Measurements from ENCODE around the gene GLRX2.

DNA sequence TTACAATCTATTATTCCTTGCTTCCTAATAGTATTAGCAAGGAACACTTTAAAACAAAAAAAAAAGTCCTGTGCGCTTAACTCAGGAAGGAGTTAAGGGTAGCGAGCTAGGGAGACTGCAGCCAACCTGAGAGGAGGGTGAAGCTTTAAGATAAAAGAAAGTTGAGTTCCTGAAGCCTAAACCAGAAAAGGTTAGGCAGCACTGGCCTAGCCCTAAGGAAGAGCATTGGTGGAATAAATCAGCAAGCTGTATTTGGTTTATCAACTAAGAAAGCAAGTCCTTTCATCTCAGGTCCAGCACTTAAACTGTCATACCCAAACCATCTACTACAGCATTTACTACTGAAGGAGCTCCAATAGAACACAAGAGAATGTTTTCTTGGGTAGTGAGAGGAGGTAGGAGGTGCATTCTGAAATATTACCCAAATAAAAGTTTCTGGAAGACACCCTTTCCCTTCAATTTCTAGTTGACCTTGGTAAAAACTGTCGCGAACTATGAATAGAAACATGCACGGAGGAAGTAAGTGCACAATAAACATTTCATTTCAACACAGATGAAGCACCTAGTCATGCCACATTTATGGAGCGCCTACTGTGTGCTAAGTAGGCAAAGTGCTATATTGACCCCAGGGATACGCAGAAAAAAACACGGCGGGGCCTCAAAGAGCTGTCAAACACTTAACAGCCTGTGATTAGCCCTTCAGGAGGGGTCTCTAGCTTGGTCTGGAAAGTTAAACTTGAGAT lies 1.3 kb downstream of the GLRX2 start:
- TF ChIP-seq POLR2AphosphoS5 (IDR thresholded peaks at IDR 0.05; ENCODE audit: low read depth, low read length), result no peak
- TF ChIP-seq, protein P1, sequence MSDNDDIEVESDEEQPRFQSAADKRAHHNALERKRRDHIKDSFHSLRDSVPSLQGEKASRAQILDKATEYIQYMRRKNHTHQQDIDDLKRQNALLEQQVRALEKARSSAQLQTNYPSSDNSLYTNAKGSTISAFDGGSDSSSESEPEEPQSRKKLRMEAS (IDR thresholded peaks at IDR 0.05), result no peak
- no peak for TF ChIP-seq SP1 (IDR thresholded peaks at IDR 0.05; ENCODE audit: low read depth, low read length)
- no peak for TF ChIP-seq ZNF274 (IDR thresholded peaks at IDR 0.05; ENCODE audit: borderline replicate concordance, extremely low read depth, low read length)
- TF ChIP-seq, protein P2, sequence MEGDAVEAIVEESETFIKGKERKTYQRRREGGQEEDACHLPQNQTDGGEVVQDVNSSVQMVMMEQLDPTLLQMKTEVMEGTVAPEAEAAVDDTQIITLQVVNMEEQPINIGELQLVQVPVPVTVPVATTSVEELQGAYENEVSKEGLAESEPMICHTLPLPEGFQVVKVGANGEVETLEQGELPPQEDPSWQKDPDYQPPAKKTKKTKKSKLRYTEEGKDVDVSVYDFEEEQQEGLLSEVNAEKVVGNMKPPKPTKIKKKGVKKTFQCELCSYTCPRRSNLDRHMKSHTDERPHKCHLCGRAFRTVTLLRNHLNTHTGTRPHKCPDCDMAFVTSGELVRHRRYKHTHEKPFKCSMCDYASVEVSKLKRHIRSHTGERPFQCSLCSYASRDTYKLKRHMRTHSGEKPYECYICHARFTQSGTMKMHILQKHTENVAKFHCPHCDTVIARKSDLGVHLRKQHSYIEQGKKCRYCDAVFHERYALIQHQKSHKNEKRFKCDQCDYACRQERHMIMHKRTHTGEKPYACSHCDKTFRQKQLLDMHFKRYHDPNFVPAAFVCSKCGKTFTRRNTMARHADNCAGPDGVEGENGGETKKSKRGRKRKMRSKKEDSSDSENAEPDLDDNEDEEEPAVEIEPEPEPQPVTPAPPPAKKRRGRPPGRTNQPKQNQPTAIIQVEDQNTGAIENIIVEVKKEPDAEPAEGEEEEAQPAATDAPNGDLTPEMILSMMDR (IDR thresholded peaks at IDR 0.05; ENCODE audit: control extremely low read depth in 1 of 3, insufficient read depth in 1 of 3, low read depth in 1 of 3, low read length in 3 of 3), result no peak
- no peak for TF ChIP-seq EZH2 (IDR thresholded peaks at IDR 0.05; ENCODE audit: low read depth, low read length, severe bottlenecking)
